ENCODE data around the gene C5orf15.

C5orf15 gene

GRCh38 chr5:133970325-133970909 is 2.0 kb upstream of the C5orf15 start:
- no peak overlapping the region for H3K4me3 ChIP-seq (ENCODE audit: low read length)
- DNase-seq (ENCODE audit: low read depth) = no peak
- TF ChIP-seq, protein P1, sequence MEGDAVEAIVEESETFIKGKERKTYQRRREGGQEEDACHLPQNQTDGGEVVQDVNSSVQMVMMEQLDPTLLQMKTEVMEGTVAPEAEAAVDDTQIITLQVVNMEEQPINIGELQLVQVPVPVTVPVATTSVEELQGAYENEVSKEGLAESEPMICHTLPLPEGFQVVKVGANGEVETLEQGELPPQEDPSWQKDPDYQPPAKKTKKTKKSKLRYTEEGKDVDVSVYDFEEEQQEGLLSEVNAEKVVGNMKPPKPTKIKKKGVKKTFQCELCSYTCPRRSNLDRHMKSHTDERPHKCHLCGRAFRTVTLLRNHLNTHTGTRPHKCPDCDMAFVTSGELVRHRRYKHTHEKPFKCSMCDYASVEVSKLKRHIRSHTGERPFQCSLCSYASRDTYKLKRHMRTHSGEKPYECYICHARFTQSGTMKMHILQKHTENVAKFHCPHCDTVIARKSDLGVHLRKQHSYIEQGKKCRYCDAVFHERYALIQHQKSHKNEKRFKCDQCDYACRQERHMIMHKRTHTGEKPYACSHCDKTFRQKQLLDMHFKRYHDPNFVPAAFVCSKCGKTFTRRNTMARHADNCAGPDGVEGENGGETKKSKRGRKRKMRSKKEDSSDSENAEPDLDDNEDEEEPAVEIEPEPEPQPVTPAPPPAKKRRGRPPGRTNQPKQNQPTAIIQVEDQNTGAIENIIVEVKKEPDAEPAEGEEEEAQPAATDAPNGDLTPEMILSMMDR (conservative IDR thresholded peaks at IDR 0.05; ENCODE audit: low read length) = no peak

DNA sequence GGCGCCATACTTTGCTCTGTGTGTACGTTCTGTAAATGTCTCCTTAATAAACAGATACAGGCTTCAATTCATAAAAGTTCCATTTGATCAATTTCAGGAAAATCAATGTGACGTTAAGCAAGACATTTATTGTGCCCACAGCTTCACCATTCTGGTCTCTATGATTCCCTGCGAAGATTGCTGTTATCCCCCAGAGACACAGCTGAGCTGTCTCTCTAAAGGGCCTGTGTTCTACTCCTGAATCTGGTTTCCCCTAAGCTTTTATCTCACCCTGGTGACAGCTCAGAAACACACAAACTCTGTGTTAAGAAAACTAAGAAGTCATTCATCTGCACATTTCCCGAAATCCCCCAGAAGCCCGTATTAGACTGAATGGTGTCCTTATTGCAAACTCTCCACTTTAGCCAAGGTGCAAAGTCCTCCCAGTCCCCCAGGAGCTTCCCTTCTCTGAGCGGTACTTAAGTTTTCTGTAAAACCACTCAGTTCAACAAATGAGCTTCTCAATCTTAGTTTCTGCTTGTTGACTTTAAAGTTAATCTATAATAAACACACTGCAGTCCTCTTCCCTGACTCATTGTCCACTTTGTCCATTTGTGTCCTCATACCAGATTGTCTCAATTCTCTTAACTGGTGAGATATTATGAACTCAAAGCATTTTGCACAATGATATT is 1.4 kb upstream of the C5orf15 start:
- no peak overlapping the region for H3K4me3 ChIP-seq (ENCODE audit: low read length)
- DNase-seq (ENCODE audit: low read depth) = no peak
- TF ChIP-seq, protein P1 (conservative IDR thresholded peaks at IDR 0.05; ENCODE audit: low read length) = no peak

DNA sequence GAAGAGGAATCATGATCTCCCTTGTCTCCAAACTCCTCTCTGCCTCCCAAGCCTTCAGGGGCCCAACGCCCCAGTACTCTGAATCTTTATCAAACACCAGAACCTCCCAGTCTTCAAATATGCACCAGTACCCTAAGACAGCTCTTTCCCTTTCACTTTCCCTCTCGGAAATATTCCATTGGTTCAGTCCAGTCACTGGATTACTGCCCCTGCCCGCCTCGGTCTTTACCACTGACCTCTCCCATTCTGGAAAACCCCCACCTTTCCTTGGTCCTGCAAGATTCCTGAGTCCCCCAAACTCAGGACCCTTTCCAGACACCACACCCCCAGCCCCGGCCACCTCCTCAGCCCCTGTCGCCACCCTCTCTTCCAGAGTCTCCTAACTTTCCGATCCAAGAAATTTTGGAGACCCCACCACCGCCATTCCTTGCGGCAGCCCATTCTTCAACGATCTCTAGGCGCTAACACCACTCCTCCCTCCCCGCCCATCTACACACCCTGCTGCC is 674 bp downstream of the C5orf15 start:
- peak; percentile 35 for DNase-seq (ENCODE audit: low read depth)
- H3K4me3 ChIP-seq (ENCODE audit: low read length) = peak overlapping the region; percentile 96
- TF ChIP-seq, protein P1 (conservative IDR thresholded peaks at IDR 0.05; ENCODE audit: low read length) = no peak

DNA sequence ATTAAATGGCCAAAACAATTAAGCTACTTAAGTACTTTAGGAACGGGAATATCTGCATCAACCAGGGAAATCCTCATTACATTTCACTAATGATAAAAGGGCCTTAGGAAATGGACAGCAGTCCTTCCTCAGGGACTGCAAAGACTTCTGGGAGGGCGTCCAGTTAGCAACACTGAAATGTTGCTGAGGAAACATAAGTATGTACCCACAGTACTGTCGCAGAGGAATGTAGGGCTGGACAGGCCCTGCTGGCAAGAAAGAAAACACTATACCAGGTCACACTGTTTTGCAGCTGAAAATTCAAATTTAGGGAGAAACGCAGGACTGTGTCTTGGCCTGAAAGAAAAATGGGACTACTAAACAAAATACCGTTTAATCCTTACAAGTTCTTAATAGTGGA is 1.3 kb downstream of the C5orf15 start:
- DNase-seq (ENCODE audit: low read depth) = peak; percentile 58
- TF ChIP-seq, protein P1 (conservative IDR thresholded peaks at IDR 0.05; ENCODE audit: low read length) = no peak
- peak overlapping the region; percentile 96 for H3K4me3 ChIP-seq (ENCODE audit: low read length)

- TF ChIP-seq, protein P1 (conservative IDR thresholded peaks at IDR 0.05; ENCODE audit: low read length) = no peak
- H3K4me3 ChIP-seq (ENCODE audit: low read length) = no peak overlapping the region
- DNase-seq (ENCODE audit: low read depth) = no peak
Observed at GRCh38 chr5:133966090-133966489, 2.3 kb downstream of the C5orf15 start.

DNA sequence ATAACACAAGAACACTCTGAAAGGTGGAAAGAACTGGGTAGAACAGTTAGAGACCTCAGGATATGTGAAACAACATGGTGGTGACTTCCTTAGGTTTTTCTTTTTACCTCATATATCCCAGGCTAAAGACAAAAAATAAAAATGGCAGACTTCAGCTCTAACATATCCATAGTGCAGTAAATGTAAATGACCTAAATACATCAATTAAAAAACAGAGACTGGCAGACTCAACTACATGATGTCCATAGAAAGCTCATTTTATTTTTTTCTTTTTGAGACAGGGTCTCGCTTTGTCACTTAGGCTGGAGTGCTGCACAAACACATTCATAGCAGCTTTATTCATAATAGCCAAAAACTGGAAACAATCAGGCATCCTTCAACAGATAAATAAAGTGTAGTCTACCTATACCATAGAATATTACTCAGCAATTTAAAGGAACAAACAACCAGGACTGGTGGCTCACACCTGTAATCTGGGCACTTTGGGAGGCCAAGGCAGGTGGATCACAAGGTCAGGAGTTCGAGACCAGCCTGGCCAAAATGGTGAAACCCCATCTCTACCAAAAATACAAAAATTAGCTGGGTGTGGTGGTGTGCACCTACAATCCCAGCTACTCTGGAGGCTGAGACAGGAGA is 4.8 kb downstream of the C5orf15 start:
- no peak for DNase-seq (ENCODE audit: low read depth)
- no peak overlapping the region for H3K4me3 ChIP-seq (ENCODE audit: low read length)
- TF ChIP-seq, protein P1 (conservative IDR thresholded peaks at IDR 0.05; ENCODE audit: low read length) = no peak

Data from AG10803 (cell line).